NCI-H82 treated with DMSO at 0.1 percent for 48 hours (cell line): ENCODE data around the gene RPL13.
"Not testable (repeated sequence)": the region's sequence is repeated elsewhere in the genome, so short reads cannot be mapped to it uniquely, and the experiment has no call there.

Experiments
- DNase-seq: peaks from one replicate; lab custom pipeline; 2025; ENCODE audit not compliant: unreplicated experiment; lab: John Stamatoyannopoulos, UW

The RPL13 gene

GRCh38 chr16:89561884-89562599 is 1.6 kb downstream of the RPL13 start:
- no peak for DNase-seq

- no peak for DNase-seq
These were observed 2.5 kb downstream of the RPL13 start for GRCh38 chr16:89562939-89563338.

- no peak for DNase-seq
These were observed 3.3 kb downstream of the RPL13 start for GRCh38 chr16:89563639-89564392.

GRCh38 chr16:89564476-89565255 is 4.2 kb downstream of the RPL13 start:
- no peak for DNase-seq

DNA sequence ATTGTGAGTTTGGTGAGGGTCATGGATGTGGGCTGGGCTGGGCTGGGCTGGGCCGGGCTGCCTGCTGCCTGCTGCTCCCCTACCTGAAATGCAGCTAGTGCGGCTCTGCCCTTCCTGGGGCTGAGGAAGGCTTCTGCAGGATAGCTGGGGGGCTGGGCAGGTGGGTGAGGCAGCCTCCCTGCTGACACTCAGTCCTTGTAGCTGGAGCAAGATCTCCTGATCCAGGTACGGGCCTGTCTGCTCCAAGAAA is 4.7 kb downstream of the RPL13 start:
- no peak for DNase-seq

DNA sequence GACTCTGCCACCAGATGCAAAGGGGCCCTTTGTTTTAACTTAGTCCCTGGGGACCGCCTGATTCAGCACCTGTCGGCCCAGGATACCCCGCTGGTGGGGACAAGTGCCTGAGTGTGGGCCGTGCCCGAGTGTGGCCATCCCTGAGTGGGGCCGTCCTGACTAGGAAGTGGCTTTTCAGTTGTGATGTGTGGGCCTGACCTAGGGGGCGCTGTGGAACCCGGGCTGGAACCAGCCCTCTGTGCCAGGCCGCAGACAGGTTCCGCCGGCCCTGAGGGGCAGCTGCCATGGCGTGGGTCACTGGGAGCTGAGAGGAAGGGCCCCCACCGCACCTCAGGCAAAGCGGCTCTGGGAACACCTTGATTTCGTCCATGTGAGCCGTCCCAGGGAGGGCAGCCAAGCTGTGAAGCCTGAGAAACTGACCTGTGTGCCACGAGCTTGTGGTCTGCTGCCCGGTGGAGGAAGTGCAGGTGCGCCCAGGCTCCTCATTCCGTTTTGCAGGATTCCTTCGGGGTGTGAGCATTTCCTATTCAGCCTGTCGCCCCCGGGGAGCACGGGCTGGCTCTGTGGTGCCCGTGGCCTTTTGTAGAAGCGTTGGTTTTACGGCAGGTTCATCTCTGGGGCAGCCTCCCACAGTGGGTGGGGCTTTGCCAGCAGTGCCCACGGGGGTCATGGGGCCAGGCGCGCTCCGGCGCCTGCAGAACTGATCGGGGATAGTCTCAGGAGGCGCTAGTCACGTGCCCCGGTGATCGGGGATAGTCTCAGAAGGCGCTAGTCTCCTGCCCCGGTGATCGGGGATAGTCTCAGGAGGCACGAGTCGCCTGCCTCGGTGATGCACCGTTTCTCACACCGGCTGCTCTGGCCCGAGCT is 5.3 kb downstream of the RPL13 start:
- DNase-seq: peak; percentile 68

DNA sequence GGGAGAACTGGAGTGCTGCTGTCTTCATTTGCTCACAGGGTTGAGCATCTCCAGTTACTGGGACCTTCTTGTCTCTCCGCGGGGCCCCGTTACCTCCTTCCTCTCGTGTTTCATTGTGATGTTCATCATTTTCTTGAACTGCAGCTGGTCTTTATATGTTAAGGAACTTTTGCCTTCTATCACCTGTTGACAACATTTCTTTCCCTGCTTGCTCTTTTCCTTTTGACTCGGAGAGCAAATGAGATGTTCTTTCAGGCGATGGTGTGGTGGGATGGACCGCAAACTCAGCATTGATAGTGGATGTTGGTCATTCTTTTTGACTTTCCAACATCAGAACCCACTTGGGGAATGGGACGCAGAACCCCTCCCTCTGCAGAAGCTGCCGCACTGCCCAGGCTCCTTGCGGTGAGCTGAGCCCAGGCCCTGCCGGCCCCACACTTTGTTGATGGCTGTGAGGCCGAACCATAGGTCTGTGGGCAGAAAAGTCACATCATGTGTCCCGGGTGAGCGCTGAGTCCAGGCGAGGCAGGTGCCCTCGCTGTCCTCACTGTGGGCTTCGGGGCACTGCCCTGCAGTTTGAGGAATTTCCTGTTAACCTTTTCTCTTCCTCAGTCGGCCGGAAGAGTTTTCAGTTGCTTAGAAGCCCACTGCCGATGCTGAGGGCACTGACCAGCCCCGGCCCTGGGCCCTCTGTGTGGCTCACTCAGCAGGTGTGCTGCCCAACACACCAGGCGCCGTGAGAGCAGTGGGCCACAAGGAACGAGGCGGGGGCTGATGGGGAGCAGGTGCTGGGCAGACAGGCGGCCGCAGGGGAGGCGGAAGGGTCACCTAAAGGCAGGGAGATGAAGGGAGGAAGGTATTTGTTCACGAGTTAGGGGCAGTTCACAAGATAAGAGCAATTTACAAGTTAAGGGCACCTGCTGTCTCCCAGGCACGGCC is 7.4 kb downstream of the RPL13 start:
- no peak for DNase-seq

- no peak for DNase-seq
These were observed 9.2 kb downstream of the RPL13 start for GRCh38 chr16:89569506-89570341.

DNA sequence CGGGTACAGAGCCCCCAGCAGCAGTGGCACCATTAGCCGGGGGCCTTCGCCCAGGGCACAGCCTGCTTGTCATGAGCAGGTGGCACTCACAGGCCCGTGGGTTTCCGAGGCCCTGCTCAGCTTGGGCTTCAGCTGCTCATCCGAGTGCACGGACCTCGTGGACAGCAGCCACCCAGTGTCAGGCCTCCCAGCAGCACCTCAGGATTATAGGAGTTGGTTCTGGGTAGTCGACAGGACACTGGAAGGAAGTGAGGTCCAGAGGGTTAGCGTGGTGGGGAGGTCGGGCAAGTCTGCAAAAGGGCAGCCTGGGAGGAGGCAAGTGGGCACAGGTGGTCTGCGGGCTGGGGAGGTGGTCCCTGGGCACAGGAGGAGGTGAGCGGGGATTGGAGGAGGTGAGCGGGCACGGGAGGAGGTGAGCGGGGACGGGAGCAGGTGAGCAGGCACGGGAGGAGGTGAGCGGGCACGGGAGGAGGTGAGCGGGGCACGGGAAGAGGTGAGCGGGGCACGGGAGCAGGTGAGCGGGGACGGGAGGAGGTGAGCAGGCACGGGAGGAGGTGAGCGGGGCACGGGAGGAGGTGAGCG is 10.0 kb downstream of the RPL13 start:
- no peak for DNase-seq

DNA sequence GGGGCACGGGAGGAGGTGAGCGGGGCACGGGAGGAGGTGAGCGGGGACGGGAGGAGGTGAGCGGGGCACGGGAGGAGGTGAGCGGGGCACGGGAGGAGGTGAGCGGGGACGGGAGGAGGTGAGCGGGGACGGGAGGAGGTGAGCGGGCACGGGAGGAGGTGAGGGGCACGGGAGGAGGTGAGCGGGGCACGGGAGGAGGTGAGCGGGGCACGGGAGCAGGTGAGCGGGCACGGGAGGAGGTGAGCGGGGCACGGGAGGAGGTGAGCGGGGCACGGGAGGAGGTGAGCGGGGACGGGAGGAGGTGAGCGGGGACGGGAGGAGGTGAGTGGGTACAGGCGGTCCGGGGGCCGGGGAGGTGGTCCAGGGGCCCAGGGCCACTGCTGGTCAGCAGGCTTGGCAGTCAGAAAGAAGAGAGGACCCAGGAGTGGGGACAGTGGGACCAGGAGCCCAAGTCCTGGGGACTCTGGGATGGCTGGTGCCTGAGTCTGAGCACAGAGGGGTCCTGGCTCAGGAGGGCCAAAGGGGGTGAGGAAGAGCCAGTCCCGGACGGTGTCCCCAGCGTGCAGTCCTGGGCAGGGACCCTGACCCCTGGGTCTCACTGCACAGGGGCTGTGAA is 10.6 kb downstream of the RPL13 start:
- not testable (repeated sequence) for DNase-seq

GRCh38 chr16:89571636-89572035 is 11.2 kb downstream of the RPL13 start:
- no peak for DNase-seq

GRCh38 chr16:89572073-89572484 is 11.6 kb downstream of the RPL13 start:
- DNase-seq: no peak

GRCh38 chr16:89572485-89573205 is 12.2 kb downstream of the RPL13 start:
- no peak for DNase-seq

GRCh38 chr16:89573826-89574680 is 13.6 kb downstream of the RPL13 start:
- DNase-seq: no peak

- DNase-seq: no peak
These were observed 14.3 kb downstream of the RPL13 start for GRCh38 chr16:89574681-89575246.
